ENCODE data around the gene HDAC9.

The HDAC9 gene

DNA sequence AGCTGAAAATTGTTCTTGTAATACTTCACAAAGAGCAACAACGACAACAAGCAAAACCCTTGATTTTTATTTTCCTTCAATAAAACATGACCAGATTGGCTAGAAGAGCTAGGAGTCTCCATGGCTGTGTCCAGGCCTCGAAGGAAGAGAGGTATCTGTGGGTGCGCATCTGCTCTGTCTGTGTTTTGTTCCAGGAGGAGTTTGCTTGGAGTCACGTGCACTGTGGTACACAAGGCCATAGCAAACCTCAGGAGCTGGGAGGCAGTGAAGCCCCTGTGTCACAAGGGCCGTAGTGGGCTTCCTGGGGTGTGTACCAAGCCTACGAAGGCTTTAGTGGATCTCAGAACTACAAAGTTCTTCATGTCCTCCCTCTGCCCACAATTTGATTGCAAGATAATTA is 350.2 kb downstream of the HDAC9 start:
- no peak overlapping the region for H3K4me2 ChIP-seq (ENCODE audit: low read depth, low read length, poor library complexity, severe bottlenecking)
- no peaks in the 10 kb centered on the region for H3K9me3 ChIP-seq (ENCODE audit: insufficient read depth, low read depth, low read length)
- H3K9ac ChIP-seq (ENCODE audit: low read depth, low read length, poor library complexity, severe bottlenecking): no peak overlapping the region
- peaks cover 19% of the 10 kb centered on the region for H3K4me1 ChIP-seq (ENCODE audit: insufficient read depth, low read length, poor library complexity, severe bottlenecking)
- H2AFZ ChIP-seq (ENCODE audit: low read length): no peak overlapping the region
- H3F3A ChIP-seq (ENCODE audit: low read depth): no peaks in the 10 kb centered on the region
- no peaks in the 10 kb centered on the region for H3K27me3 ChIP-seq (ENCODE audit: insufficient read depth, low read length, poor library complexity, severe bottlenecking)
- no peaks in the 10 kb centered on the region for H3K36me3 ChIP-seq (ENCODE audit: insufficient read depth, low read length)
- no peak overlapping the region for H3K4me3 ChIP-seq (ENCODE audit: low read length, poor library complexity, severe bottlenecking)
- no peaks in the 10 kb centered on the region for H4K20me1 ChIP-seq (ENCODE audit: insufficient read depth, low read length, poor library complexity, severe bottlenecking)
- no peaks in the 10 kb centered on the region for H3K9me2 ChIP-seq (replicated peaks; ENCODE audit: low read depth, low read length)
- H3K79me2 ChIP-seq (ENCODE audit: insufficient read depth, low read length): no peaks in the 10 kb centered on the region
- TF ChIP-seq CTCF (conservative IDR thresholded peaks at IDR 0.05; ENCODE audit: low read length): no peak
- TF ChIP-seq EZH2phosphoT487 (IDR thresholded peaks at IDR 0.05; ENCODE audit: borderline replicate concordance): no peak

DNA sequence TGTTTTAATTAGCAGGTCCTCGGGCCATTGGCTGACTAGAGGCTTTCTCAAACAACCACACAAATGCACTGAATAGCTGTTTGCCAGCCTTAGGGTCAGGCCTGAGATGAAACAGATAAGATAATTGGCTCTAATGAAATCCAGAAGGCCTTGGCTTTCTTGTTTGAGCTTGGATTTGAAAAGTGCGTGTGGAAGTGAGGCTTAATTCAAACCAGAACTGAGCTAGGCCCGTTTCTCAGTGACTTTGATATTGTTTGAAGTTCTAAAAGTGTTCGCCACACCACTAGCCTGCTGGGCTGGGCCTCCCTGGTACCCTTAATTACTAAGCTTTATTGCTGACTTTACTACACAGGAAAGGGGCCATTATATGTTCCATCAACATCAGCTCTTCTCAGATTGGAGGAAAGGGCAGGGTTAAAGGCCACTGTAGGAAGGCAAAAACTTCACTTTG is 351.2 kb downstream of the HDAC9 start:
- no peaks in the 10 kb centered on the region for H4K20me1 ChIP-seq (ENCODE audit: insufficient read depth, low read length, poor library complexity, severe bottlenecking)
- no peaks in the 10 kb centered on the region for H3K27me3 ChIP-seq (ENCODE audit: insufficient read depth, low read length, poor library complexity, severe bottlenecking)
- H2AFZ ChIP-seq (ENCODE audit: low read length): no peak overlapping the region
- H3K79me2 ChIP-seq (ENCODE audit: insufficient read depth, low read length): no peaks in the 10 kb centered on the region
- no peak overlapping the region for H3K9ac ChIP-seq (ENCODE audit: low read depth, low read length, poor library complexity, severe bottlenecking)
- TF ChIP-seq EZH2phosphoT487 (IDR thresholded peaks at IDR 0.05; ENCODE audit: borderline replicate concordance) (no peak), CTCF (conservative IDR thresholded peaks at IDR 0.05; ENCODE audit: low read length) (no peak)
- H3K9me2 ChIP-seq (replicated peaks; ENCODE audit: low read depth, low read length): no peaks in the 10 kb centered on the region
- no peaks in the 10 kb centered on the region for H3F3A ChIP-seq (ENCODE audit: low read depth)
- no peak overlapping the region for H3K4me2 ChIP-seq (ENCODE audit: low read depth, low read length, poor library complexity, severe bottlenecking)
- H3K9me3 ChIP-seq (ENCODE audit: insufficient read depth, low read depth, low read length): no peaks in the 10 kb centered on the region
- H3K36me3 ChIP-seq (ENCODE audit: insufficient read depth, low read length): no peaks in the 10 kb centered on the region
- H3K4me1 ChIP-seq (ENCODE audit: insufficient read depth, low read length, poor library complexity, severe bottlenecking): peaks cover 19% of the 10 kb centered on the region
- no peak overlapping the region for H3K4me3 ChIP-seq (ENCODE audit: low read length, poor library complexity, severe bottlenecking)

- TF ChIP-seq EZH2phosphoT487 (IDR thresholded peaks at IDR 0.05; ENCODE audit: borderline replicate concordance) (no peak), CTCF (conservative IDR thresholded peaks at IDR 0.05; ENCODE audit: low read length) (no peak)
- no peaks in the 10 kb centered on the region for H3K9me2 ChIP-seq (replicated peaks; ENCODE audit: low read depth, low read length)
- H3K27me3 ChIP-seq (ENCODE audit: insufficient read depth, low read length, poor library complexity, severe bottlenecking): no peaks in the 10 kb centered on the region
- no peaks in the 10 kb centered on the region for H3K79me2 ChIP-seq (ENCODE audit: insufficient read depth, low read length)
- H2AFZ ChIP-seq (ENCODE audit: low read length): no peak overlapping the region
- H3K9ac ChIP-seq (ENCODE audit: low read depth, low read length, poor library complexity, severe bottlenecking): no peak overlapping the region
- H3K36me3 ChIP-seq (ENCODE audit: insufficient read depth, low read length): no peaks in the 10 kb centered on the region
- no peaks in the 10 kb centered on the region for H4K20me1 ChIP-seq (ENCODE audit: insufficient read depth, low read length, poor library complexity, severe bottlenecking)
- no peak overlapping the region for H3K4me3 ChIP-seq (ENCODE audit: low read length, poor library complexity, severe bottlenecking)
- H3K4me1 ChIP-seq (ENCODE audit: insufficient read depth, low read length, poor library complexity, severe bottlenecking): peaks cover 19% of the 10 kb centered on the region
- H3K4me2 ChIP-seq (ENCODE audit: low read depth, low read length, poor library complexity, severe bottlenecking): no peak overlapping the region
- H3K9me3 ChIP-seq (ENCODE audit: insufficient read depth, low read depth, low read length): no peaks in the 10 kb centered on the region
- H3F3A ChIP-seq (ENCODE audit: low read depth): no peaks in the 10 kb centered on the region
Measured at GRCh38 chr7:18849130-18849529, 353.6 kb downstream of the HDAC9 start.

Data from Loucy (cell line).